ENCODE data around the gene ATP4B.

The ATP4B gene

GRCh38 chr13:113657851-113658741 is at the start of gene ATP4B:
Gene ATP4B (minus strand): TSS chr13:113658198. CDS start chr13:113658144, 54 bp downstream.
- DNase-seq (ENCODE audit: low read depth in 2 of 3, low spot score in 2 of 3): no peak

- no peak for DNase-seq (ENCODE audit: low read depth in 2 of 3, low spot score in 2 of 3)
These were observed 14.1 kb upstream of the ATP4B start for GRCh38 chr13:113672002-113672651.

DNA sequence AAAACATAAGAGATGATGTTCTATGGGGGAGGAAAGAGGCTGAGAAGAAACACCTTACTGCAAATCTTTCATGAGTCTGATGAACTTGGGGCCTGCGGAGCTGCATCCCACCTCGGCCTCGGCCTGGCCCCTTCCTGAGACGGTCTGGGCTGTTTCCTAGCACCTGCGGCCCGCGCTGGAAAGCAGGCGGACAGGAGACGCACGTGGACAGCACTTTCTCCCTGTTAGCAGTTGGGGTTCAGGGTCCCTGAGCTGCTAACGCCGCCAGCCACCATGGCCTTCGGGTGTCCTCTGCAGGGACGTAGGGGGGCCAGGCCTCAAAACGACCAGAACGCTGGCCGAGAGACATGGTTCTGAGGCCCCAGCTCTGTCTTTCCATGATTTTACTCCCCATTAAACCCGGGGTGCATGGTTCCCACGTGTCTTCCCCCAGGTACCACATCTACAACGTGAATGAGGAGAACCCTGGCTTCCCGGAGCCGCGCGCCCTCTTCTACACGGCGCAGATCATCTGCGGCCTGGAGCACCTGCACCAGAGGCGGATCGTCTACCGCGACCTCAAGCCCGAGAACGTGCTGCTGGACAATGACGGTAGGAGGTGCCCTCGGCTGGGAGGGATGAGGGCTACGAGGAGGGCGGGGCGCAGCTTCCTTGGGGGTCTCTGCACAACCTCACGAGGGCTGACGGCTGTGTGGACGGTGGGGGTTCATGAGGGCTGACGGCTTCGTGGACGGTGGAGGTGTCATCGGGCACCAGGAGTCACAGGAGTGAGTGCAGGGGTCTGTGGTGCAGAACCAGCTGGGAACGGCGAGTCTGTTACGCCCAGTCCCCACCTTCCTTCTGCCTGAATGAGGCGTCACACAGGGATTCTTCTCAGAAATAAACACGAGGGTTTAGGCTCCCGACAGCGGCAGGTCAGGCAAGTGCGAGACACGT is 13.3 kb upstream of the ATP4B start:
- DNase-seq (ENCODE audit: low read depth in 2 of 3, low spot score in 2 of 3): no peak

DNA sequence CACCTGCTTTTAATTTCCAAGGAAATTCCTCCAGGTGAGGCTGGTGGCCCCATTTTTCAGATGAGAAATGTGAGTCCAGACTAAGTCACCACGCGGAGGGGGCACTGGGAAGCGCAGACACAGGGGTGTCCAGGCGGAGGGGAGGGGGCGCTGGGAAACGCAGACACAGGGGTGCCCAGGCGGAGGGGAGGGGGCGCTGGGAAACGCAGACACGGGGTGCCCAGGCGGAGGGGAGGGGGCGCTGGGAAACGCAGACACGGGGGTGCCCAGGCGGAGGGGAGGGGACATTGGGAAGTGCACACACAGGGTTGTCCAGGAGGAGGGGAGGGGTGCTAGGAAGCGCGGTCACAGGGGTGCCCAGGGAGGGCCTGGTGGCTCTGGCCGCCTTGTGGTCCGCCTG is 12.5 kb upstream of the ATP4B start:
- DNase-seq (ENCODE audit: low read depth in 2 of 3, low spot score in 2 of 3): no peak

DNA sequence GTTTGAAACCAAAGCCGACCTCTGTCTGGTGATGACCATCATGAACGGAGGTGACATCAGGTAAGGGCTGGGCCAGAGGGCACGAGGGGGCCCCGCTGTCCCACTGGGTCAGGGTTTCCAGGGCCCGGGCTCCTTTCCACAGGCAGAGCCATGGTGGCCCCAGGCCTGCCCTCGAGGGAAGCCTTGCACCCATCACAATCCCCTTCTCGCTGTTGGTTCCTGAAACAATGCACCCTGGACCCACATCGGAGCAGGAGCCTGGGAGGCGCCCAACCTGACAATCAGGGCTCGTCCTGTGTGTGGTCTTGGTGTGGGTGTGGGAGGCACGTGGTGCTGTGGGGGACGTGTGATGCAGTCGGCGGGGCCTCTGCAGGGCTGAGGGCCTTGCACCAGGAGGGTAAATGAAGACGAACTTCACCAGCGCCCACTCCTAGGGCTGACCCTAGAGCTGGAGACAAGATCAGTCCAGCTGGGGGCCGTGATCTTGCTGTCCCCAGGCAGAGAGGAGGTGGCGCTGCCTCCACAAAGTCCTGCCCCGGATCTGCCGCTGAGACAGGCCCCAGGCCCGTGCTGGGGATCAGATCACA is 11.8 kb upstream of the ATP4B start:
- DNase-seq (ENCODE audit: low read depth in 2 of 3, low spot score in 2 of 3): no peak

DNA sequence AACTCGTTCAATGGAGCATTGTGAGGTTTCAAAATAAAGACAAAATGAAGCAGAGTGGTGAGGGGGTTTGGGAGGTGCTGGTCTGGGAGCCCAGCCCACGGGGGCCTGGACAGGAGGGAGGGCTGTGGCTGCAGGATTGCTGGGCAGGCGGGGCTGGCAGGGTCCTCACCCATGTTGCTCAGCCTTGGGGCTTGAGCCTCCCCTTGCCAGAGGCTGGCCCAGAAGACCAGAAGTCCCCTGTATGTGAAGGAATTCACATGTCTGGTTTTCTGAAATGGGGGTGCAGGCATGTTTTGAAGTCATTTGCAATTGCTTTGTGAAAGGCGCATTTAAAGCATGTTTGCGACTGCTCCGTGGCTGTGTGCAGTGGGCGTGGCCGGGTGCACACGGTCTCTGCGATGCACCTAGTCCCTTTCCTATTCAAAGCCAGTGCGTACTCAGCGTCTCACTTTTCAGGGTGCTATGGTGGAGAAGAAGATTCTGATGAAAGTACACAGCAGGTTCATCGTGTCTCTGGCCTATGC is 11.3 kb upstream of the ATP4B start:
- no peak for DNase-seq (ENCODE audit: low read depth in 2 of 3, low spot score in 2 of 3)

GRCh38 chr13:113668491-113668971 is 10.5 kb upstream of the ATP4B start:
- DNase-seq (ENCODE audit: low read depth in 2 of 3, low spot score in 2 of 3): no peak

GRCh38 chr13:113667771-113668490 is 9.9 kb upstream of the ATP4B start:
- no peak for DNase-seq (ENCODE audit: low read depth in 2 of 3, low spot score in 2 of 3)

DNA sequence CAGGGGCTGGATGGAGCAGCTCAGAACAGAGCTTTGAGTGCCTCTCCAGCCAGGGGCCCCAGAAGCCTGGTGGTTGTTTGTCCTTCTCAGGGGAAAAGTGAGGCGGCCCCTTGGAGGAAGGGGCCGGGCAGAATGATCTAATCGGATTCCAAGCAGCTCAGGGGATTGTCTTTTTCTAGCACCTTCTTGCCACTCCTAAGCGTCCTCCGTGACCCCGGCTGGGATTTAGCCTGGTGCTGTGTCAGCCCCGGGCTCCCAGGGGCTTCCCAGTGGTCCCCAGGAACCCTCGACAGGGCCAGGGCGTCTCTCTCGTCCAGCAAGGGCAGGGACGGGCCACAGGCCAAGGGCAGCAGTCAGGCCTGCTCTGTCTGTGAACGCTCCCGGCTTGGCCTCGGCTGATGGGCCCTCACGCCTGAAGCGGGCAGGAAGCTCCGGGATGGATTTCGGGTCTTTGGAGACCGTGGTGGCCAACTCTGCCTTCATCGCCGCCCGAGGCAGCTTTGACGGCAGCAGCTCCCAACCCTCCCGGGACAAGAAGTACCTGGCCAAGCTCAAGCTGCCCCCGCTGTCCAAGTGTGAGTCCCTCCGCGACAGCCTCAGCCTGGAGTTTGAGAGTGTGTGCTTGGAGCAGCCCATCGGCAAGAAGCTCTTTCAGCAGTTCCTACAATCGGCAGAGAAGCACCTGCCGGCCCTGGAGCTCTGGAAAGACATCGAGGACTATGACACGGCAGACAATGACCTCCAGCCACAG is 9.1 kb upstream of the ATP4B start, which contains the start of gene GRK1:
Gene GRK1 (plus strand): TSS at position 269 of the 751 bp plus-strand sequence. CDS start 168 bp downstream, at position 437.
- no peak for DNase-seq (ENCODE audit: low read depth in 2 of 3, low spot score in 2 of 3)

DNA sequence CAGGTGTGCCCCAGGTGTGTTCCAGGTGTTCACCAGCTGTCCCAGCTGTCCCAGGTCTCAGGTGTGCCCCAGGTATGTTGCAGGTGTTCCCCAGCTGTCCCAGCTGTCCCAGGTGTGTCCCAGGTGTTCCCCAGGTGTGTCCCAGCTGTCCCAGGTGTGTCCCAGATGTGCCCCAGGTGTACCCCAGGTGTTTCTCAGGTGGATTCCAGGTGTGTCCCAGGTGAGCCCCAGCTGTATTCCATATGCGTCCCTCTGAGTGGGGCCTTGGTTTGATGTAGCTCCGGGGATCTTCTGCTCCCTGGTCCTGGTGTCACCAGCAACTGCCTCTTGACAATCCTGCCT is 8.3 kb upstream of the ATP4B start:
- DNase-seq (ENCODE audit: low read depth in 2 of 3, low spot score in 2 of 3): no peak

DNA sequence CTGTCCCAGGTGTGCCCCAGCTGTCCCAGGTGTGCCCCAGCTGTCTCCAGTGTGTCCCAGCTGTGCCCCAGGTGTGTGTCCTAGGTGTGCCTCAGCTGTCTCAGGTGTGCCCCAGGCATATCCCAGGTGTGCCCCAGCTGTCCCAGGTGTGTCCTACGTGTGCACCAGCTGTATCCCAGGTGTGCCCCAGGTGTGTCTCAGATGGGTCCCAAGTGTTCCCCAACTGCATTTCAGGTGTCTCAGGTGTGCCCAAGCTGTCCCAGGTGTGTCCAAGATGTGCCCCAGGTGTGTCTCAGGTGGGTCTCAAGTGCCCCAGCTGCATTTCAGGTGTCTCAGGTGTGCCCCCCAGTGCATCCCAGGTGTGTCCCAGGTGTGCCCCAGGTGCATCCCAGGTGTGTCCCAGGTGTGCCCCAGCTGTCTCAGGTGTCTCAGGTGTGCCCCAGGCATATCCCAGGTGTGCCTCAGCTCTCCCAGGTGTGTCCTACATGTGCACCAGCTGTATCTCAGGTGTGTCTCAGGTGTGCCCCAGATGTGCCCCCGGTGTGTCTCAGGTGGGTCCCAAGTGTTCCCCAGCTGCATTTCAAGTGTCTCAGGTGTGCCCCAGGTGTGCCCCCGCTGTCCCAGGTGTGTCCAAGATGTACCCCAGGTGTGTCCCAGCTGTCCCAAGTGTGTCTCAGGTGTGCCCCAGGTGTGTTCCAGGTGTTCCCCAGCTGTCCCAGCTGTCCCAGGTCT is 7.8 kb upstream of the ATP4B start:
- no peak for DNase-seq (ENCODE audit: low read depth in 2 of 3, low spot score in 2 of 3)

DNA sequence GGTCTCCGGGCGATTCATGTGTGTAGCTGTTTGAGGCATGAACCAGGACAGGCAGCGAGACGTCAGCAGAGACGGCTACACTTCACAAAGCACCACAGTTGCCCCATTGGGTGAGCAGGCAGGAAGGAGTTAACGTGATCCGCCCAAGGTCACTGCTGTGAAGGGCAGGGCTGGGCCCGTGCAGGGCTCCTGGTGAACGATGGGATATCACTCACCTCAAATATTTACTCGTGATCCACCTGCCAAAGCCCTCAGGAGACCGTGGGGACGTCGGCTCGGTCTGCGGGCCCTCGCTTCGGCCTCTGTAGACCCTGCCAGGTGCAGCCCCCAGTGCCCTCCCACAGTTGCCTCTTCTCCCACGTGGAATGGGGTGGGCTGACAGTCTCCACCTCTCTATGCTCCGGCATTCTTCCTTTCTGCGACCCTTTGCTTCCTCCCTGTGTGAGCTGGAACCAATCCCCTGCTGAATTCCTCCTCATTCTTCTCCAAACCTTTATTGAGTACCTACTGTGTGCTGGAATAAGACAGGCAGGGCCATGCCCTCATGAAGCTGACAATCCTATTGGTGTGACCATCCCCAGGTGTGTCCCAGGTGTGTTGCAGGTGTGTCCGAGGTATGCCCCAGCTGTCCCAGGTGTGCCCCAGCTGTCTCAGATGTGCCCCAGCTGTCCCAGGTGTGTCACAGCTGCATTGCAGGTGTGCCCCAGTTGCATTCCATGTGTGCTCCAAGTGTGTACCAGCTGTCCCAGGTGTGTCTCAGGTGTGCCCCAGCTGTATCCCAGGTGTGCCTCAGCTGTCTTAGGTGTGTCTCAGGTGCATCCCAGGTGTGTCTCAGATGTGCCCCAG is 7.0 kb upstream of the ATP4B start:
- no peak for DNase-seq (ENCODE audit: low read depth in 2 of 3, low spot score in 2 of 3)

- DNase-seq (ENCODE audit: low read depth in 2 of 3, low spot score in 2 of 3): no peak
These were observed 5.9 kb upstream of the ATP4B start for GRCh38 chr13:113663934-113664333.

GRCh38 chr13:113661509-113661908 is 3.5 kb upstream of the ATP4B start:
- DNase-seq (ENCODE audit: low read depth in 2 of 3, low spot score in 2 of 3): no peak

DNA sequence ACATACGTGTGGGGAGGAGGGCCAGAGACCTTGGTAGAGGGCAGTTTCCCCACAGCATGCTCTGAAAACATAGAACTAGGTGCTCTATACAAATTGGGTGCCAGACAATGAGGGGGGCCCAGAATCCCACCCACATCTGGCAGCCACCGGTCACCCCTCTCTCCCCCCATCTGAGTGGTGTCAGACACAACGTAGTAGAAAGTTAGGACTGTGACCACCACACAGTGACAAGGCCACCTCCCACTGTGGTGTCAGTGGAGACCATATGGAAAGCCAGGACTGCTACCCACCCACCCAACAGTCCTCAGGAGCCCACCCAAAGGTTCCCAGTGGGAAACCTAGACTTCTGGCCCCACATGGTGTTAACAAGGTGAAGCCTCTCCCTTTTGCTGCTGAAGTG is 2.1 kb upstream of the ATP4B start:
- no peak for DNase-seq (ENCODE audit: low read depth in 2 of 3, low spot score in 2 of 3)

- no peak for DNase-seq (ENCODE audit: low read depth in 2 of 3, low spot score in 2 of 3)
These were observed 1.3 kb upstream of the ATP4B start for GRCh38 chr13:113659337-113659736.

GRCh38 chr13:113658836-113659235 is 838 bp upstream of the ATP4B start:
- DNase-seq (ENCODE audit: low read depth in 2 of 3, low spot score in 2 of 3): no peak

All from activated CD8-positive, alpha-beta memory T cell treated with anti-CD3 and anti-CD28 coated beads for 48 hours (primary cell).